Measurements from ENCODE around the gene WDR17. TPM values are rescaled to one million over a fixed set of nuclear protein-coding genes. Genes with fewer than 3 reads are reported as not detected.

Gene WDR17
- total RNA-seq, 1 experiment from 2014 or later: 1.1 TPM

Other genes with a start within 250 kb of the WDR17 start
- gene SPATA4, start 129.7 kb downstream of the WDR17 start, total RNA-seq (2014; rRNA removed; shearing (Covaris generic)): not detected in 2 replicates
- 0.26 and 0.31 TPM in 2 replicates for gene ASB5, start 203.4 kb downstream of the WDR17 start, total RNA-seq (2014; rRNA removed; shearing (Covaris generic))